Lung (tissue), 12 donors: ENCODE results near the gene GNPTG. TPM values are rescaled to one million over a fixed set of nuclear protein-coding genes. Genes with fewer than 3 reads are reported as not detected.

Experiments
- ATAC-seq: fragments of 200-7000 bp; cut with Tn5 transposase; one replicate; pipeline ENCODE4 v1.9.1; 2020; ENCODE audit warnings: moderate number of reproducible peaks; ENCODE audit not compliant: insufficient read depth, low FRiP score
- DNase-seq, 3 donors: peaks; one replicate each; pipeline ENCODE4 v3.0.0-alpha.2; 2013 to 2017
- H3K27ac ChIP-seq, 2 donors: one replicate each; pipeline ENCODE4 v1.5.1; 2013; ENCODE audit warnings: mild to moderate bottlenecking in 2 of 2, moderate library complexity in 2 of 2, control low read depth in 1 of 2, inconsistent platforms in 1 of 2, low read depth in 1 of 2, low read length in 1 of 2
- H3K27me3 ChIP-seq, 3 donors: one replicate each; pipeline ENCODE4 v1.5.1; 2013; ENCODE audit warnings: low read length in 2 of 3; ENCODE audit not compliant: control insufficient read depth in 3 of 3, insufficient read depth in 3 of 3
- H3K36me3 ChIP-seq, 4 donors: one replicate each; pipeline ENCODE4 v1.5.1; 2013; ENCODE audit warnings: low read length in 4 of 4, mild to moderate bottlenecking in 1 of 4, moderate library complexity in 1 of 4; ENCODE audit not compliant: control insufficient read depth in 4 of 4, insufficient read depth in 4 of 4
- H3K4me1 ChIP-seq, 5 donors: one replicate each; pipeline ENCODE4 v1.5.1; 2013; ENCODE audit warnings: low read length in 5 of 5, mild to moderate bottlenecking in 2 of 5, moderate library complexity in 1 of 5; ENCODE audit not compliant: control insufficient read depth in 5 of 5, insufficient read depth in 5 of 5
- H3K4me3 ChIP-seq: one replicate; pipeline ENCODE4 v1.5.1; 2013; ENCODE audit warnings: mild to moderate bottlenecking, control low read depth, moderate library complexity
- H3K9ac ChIP-seq, 2 donors: one replicate each; pipeline ENCODE4 v1.5.1; 2013; ENCODE audit warnings: low read length in 2 of 2, control low read depth in 1 of 2; ENCODE audit not compliant: insufficient read depth in 1 of 2
- H3K9me3 ChIP-seq, 4 donors: one replicate each; pipeline ENCODE4 v1.5.1; 2013; ENCODE audit warnings: low read length in 3 of 4, mild to moderate bottlenecking in 1 of 4, moderate library complexity in 1 of 4; ENCODE audit not compliant: control insufficient read depth in 4 of 4, insufficient read depth in 3 of 4
- CTCF ChIP-seq: IDR thresholded peaks from 2 replicates; pipeline ENCODE4 v1.5.1; 2012; ENCODE audit warnings: mild to moderate bottlenecking; ENCODE audit errors: control extremely low read depth, extremely low read depth
- WGBS, 2 donors: extraction: QIAGEN DNeasy Blood & Tissue Kit; methylation state at CpG; one replicate each; pipeline ENCODE4 v1.1.7; 2013; 5-methylcytosine and 5-hydroxymethylcytosine counted together
- polyA plus RNA-seq, 2 donors: library from polyadenylated mRNA; stranded (reverse); fragments of 200-250 nt; gene quantifications; one replicate each; pipeline ENCODE4 v1.2.1, GENCODE V29; 2013
- total RNA-seq, 2 donors: library from RNA; depleted of rRNA in 1 of 2; stranded (reverse); fragments of >200 nt in 1 of 2; gene quantifications; one replicate each; pipeline ENCODE4 v1.2.1, GENCODE V29; 2014 to 2021
- donor health status: control.
- donor health status: control.
- donor health status: Bipolar disorder and iron deficiency.
- donor health status: healthy.
- donor health status: DM: yes; HTN: yes; CAD: no.

The GNPTG gene
- total and polyA plus RNA-seq, 4 donors: 34.8 to 92.7 (median 77.8) TPM

- H3K36me3 ChIP-seq: peaks cover 6 to 42% (median 11%) of the 10 kb centered on the region in 4 donors
- no peaks in the 10 kb centered on the region for H3K27me3 ChIP-seq
- no peak overlapping the region for H3K27ac ChIP-seq
- no peak for ATAC-seq
- no peaks in the 10 kb centered on the region for H3K4me1 ChIP-seq
- no peak overlapping the region for H3K4me3 ChIP-seq
- DNase-seq: no peak
- WGBS, 2 donors: 76 to 77% methylated on average over 19 to 20 of the region's 20 CpGs
- TF ChIP-seq CTCF: no peak
- H3K9me3 ChIP-seq: peaks cover 0 to 5% (median 0%) of the 10 kb centered on the region in 4 donors
- H3K9ac ChIP-seq: no peak overlapping the region
Measured at GRCh38 chr16:1325673-1326371, 25.9 kb upstream of the GNPTG start.

GRCh38 chr16:1326391-1326790 is 25.3 kb upstream of the GNPTG start:
- no peak for TF ChIP-seq CTCF

GRCh38 chr16:1326946-1327618 is 24.6 kb upstream of the GNPTG start:
- Histone ChIP-seq H3K9ac (no peak overlapping the region), H3K4me1 (peaks cover 0 to 9% (median 8%) of the 10 kb centered on the region in 5 donors), H3K9me3 (peaks cover 0 to 5% (median 0%) of the 10 kb centered on the region in 4 donors), H3K27me3 (peaks cover 0 to 8% (median 5%) of the 10 kb centered on the region in 3 donors), H3K36me3 (peaks cover 4 to 32% (median 6%) of the 10 kb centered on the region in 4 donors), H3K27ac (no peak overlapping the region), H3K4me3 (no peak overlapping the region)
- ATAC-seq: no peak
- DNase-seq: no peak
- no peak for TF ChIP-seq CTCF
- 79 to 81% methylated on average over 17 of the region's 17 CpGs for WGBS, 2 donors

More at GRCh38 chr16:1326391-1326790, 25.3 kb upstream of the GNPTG start:
- Histone ChIP-seq H3K4me3 (no peak overlapping the region), H3K27ac (no peak overlapping the region), H3K36me3 (peaks cover 6 to 37% (median 9%) of the 10 kb centered on the region in 4 donors), H3K27me3 (peaks cover 0 to 2% (median 0%) of the 10 kb centered on the region in 3 donors), H3K9me3 (peaks cover 0 to 5% (median 0%) of the 10 kb centered on the region in 4 donors), H3K4me1 (peaks cover 0 to 2% (median 1%) of the 10 kb centered on the region in 5 donors), H3K9ac (no peak overlapping the region)
- no peak for DNase-seq
- ATAC-seq: no peak
- WGBS, 2 donors: 76 to 82% methylated on average over 17 of the region's 17 CpGs
